HepG2 (cell line): ENCODE data around the gene TRPC4AP. TPM values are rescaled to one million over a fixed set of nuclear protein-coding genes. Genes with fewer than 3 reads are reported as not detected.

Experiments
- ARNTL ChIP-seq: sonication (generic); formaldehyde crosslinking; IDR thresholded peaks from 2 replicates; pipeline ENCODE4 v1.4.0; 2020; ENCODE audit warnings: mild to moderate bottlenecking, missing genetic modification reagents
- ATF5 ChIP-seq: sonication (generic); formaldehyde crosslinking; IDR thresholded peaks from 2 replicates; pipeline ENCODE4 v1.4.0; 2020; ENCODE audit warnings: mild to moderate bottlenecking, low read depth, missing genetic modification reagents
- EZH2 ChIP-seq: conservative IDR thresholded peaks from 2 replicates; pipeline ENCODE4 v1.6.1; 2012; ENCODE audit warnings: mild to moderate bottlenecking, low read depth, low read length, moderate library complexity
- HNRNPH1 ChIP-seq: fragments of 200-400 bp; formaldehyde crosslinking; optimal IDR thresholded peaks from 2 replicates; pipeline ENCODE3; 2017; ENCODE audit warnings: mild to moderate bottlenecking, low read depth, low read length
- MATR3 ChIP-seq: sonication (generic); formaldehyde crosslinking; IDR thresholded peaks from 2 replicates; pipeline ENCODE4 v1.4.0; 2020; ENCODE audit warnings: missing genetic modification reagents
- MIER3 ChIP-seq: IDR thresholded peaks from 2 replicates; pipeline ENCODE4 v1.6.1; 2016; ENCODE audit warnings: missing compliant biosample characterization, borderline replicate concordance
- MXD3 ChIP-seq: IDR thresholded peaks from 2 replicates; pipeline ENCODE4 v1.6.1; 2016; ENCODE audit warnings: mild to moderate bottlenecking, missing biosample characterization, missing genetic modification reagents
- NR2C2 ChIP-seq: sonication (generic); formaldehyde crosslinking; IDR thresholded peaks from 2 replicates; pipeline ENCODE4 v1.4.0; 2020; ENCODE audit warnings: missing genetic modification reagents, mild to moderate bottlenecking, moderate library complexity, borderline replicate concordance
- POGZ ChIP-seq: sonication (generic); formaldehyde crosslinking; IDR thresholded peaks from 2 replicates; pipeline ENCODE4 v1.4.0; 2020; ENCODE audit warnings: mild to moderate bottlenecking, missing genetic modification reagents
- POLR2A ChIP-seq, 2 experiments: IDR thresholded peaks; 2 replicates each; pipeline ENCODE4 v1.6.1; 2011; ENCODE audit warnings: low read depth in 2 of 2, low read length in 2 of 2, mild to moderate bottlenecking in 1 of 2, moderate library complexity in 1 of 2; ENCODE audit not compliant: insufficient read depth in 1 of 2
- RARG ChIP-seq: sonication (generic); formaldehyde crosslinking; IDR thresholded peaks from 2 replicates; pipeline ENCODE4 v1.4.0; 2020; ENCODE audit warnings: low read depth, mild to moderate bottlenecking, missing genetic modification reagents
- RORA ChIP-seq: sonication (generic); formaldehyde crosslinking; IDR thresholded peaks from 2 replicates; pipeline ENCODE4 v1.5.0; 2020; ENCODE audit warnings: mild to moderate bottlenecking, missing genetic modification reagents, moderate library complexity
- THAP11 ChIP-seq: IDR thresholded peaks from 2 replicates; pipeline ENCODE4 v1.6.1; 2016; ENCODE audit warnings: missing biosample characterization, missing genetic modification reagents
- THYN1 ChIP-seq: sonication (generic); formaldehyde crosslinking; IDR thresholded peaks from 2 replicates; pipeline ENCODE4 v1.8.1; 2023; ENCODE audit warnings: low read depth, mild to moderate bottlenecking, moderate library complexity, missing genetic modification reagents, borderline replicate concordance
- TSC22D2 ChIP-seq: sonication (generic); formaldehyde crosslinking; IDR thresholded peaks from 2 replicates; pipeline ENCODE4 v1.5.1; 2020; ENCODE audit warnings: missing genetic modification reagents, mild to moderate bottlenecking, borderline replicate concordance
- ZBTB43 ChIP-seq: sonication (generic); formaldehyde crosslinking; conservative IDR thresholded peaks from 2 replicates; pipeline ENCODE4 v1.4.0; 2020; ENCODE audit warnings: missing genetic modification reagents
- ZNF142 ChIP-seq: sonication (generic); formaldehyde crosslinking; IDR thresholded peaks from 2 replicates; pipeline ENCODE4 v1.4.0; 2020; ENCODE audit warnings: missing genetic modification reagents
- polyA plus RNA-seq, 8 experiments: library from polyadenylated mRNA; depleted of rRNA in 3 of 8; stranded (reverse) in 7 of 8; unstranded in 1 of 8; fragments of >200 nt; fragmentation: Illumina TruSeq in 4 of 8; extraction: Trizol in 4 of 8; gene quantifications; 2 replicates each; pipeline versions ENCODE4 v1.2.1 to v1.2.3, GENCODE V29; 2011 to 2016; ENCODE audit warnings: low read depth in 4 of 8, missing spikeins in 1 of 8, mixed read lengths in 1 of 8; ENCODE audit not compliant: insufficient read depth in 1 of 8
- total RNA-seq, 5 experiments: library from RNA; depleted of rRNA; stranded (reverse); fragments of >200 nt; fragmentation: Illumina TruSeq; extraction: Trizol; gene quantifications; 2 replicates each; pipeline ENCODE4 v1.2.3, GENCODE V29; 2016; ENCODE audit warnings: low read depth in 1 of 5

TRPC4AP gene
- total and polyA plus RNA-seq, 2 of the 13 experiments (the other 11 are each of a cell fraction or from before 2014, with no cell fraction given), result 136 to 137 TPM

GRCh38 chr20:34955231-34956040 lies 137.2 kb downstream of the TRPC4AP start, which contains the start of the genes GSS and MYH7B (continued):
- TF ChIP-seq THYN1 (CRISPR knock-in tag) (no peak), EZH2 (no peak), ATF5 (peak; percentile 95), MXD3 (CRISPR knock-in tag) (peak; percentile 92), RORA (CRISPR knock-in tag) (no peak), THAP11 (peak; percentile 93), HNRNPH1 (no peak), ZBTB43 (CRISPR knock-in tag) (peak; percentile 88; the same call in 1 of the 2 replicates), POLR2A (IDR thresholded peaks at IDR 0.05; ENCODE audit: insufficient read depth in 1 of 2, low read depth in 2 of 2, low read length in 2 of 2) (peak; percentile 89 to 98), RARG (CRISPR knock-in tag) (peak; percentile 92), ARNTL (peak; percentile 84), ZNF142 (CRISPR knock-in tag) (peak; percentile 94), TSC22D2 (peak; percentile 96), POGZ (CRISPR knock-in tag) (peak; percentile 91), MATR3 (CRISPR knock-in tag) (no peak), MIER3 (CRISPR knock-in tag) (peak; percentile 87), NR2C2 (CRISPR knock-in tag) (peak; percentile 83; the same call in 1 of the 2 replicates)
